DOHH2 (cell line): Measurements from ENCODE around the gene GALNT9.

ENCODE experiments used
- H3F3A ChIP-seq: fragments of 200-600 bp; sonication (generic), shearing (Covaris generic); 2 replicates; pipeline ENCODE4 v1.6.0; 2016; ENCODE audit warnings: antibody characterized with exemption, mild to moderate bottlenecking; ENCODE audit not compliant: control insufficient read depth, insufficient read depth
- H3K27ac ChIP-seq: fragments of 200-600 bp; sonication (generic); 2 replicates; pipeline ENCODE4 v1.5.1; 2014; ENCODE audit warnings: low read depth, mild to moderate bottlenecking, low read length, moderate library complexity
- H3K27me3 ChIP-seq: fragments of 200-600 bp; sonication (generic); 2 replicates; pipeline ENCODE4 v1.6.1; 2014; ENCODE audit warnings: mild to moderate bottlenecking, low read length, mixed read lengths; ENCODE audit not compliant: control insufficient read depth
- H3K36me3 ChIP-seq: fragments of 200-600 bp; sonication (generic); 2 replicates; pipeline ENCODE4 v1.6.1; 2014; ENCODE audit warnings: mild to moderate bottlenecking, low read length, moderate library complexity, mixed read lengths; ENCODE audit not compliant: control insufficient read depth
- H3K4me1 ChIP-seq: fragments of 200-600 bp; sonication (generic); 2 replicates; pipeline ENCODE4 v1.6.1; 2014; ENCODE audit warnings: mild to moderate bottlenecking, low read length, mixed read lengths; ENCODE audit not compliant: control insufficient read depth
- H3K4me2 ChIP-seq: fragments of 200-600 bp; sonication (generic); 2 replicates; pipeline ENCODE4 v1.6.0; 2014; ENCODE audit warnings: mild to moderate bottlenecking, low read length, moderate library complexity
- H3K4me3 ChIP-seq: fragments of 200-600 bp; sonication (generic); 2 replicates; pipeline ENCODE4 v1.5.1; 2014; ENCODE audit warnings: mild to moderate bottlenecking, low read length, mixed read lengths
- H3K79me2 ChIP-seq: fragments of 200-600 bp; sonication (generic); 2 replicates; pipeline ENCODE4 v1.6.1; 2014; ENCODE audit warnings: mild to moderate bottlenecking, low read length, mixed read lengths; ENCODE audit not compliant: control insufficient read depth
- H3K9me2 ChIP-seq: fragments of 200-600 bp; sonication (generic); replicated peaks from 2 replicates; pipeline ENCODE4 v1.6.1; 2014; ENCODE audit warnings: mild to moderate bottlenecking, low read length, mixed read lengths; ENCODE audit not compliant: control insufficient read depth
- H3K9me3 ChIP-seq: fragments of 200-600 bp; sonication (generic); 2 replicates; pipeline ENCODE4 v1.6.1; 2014; ENCODE audit warnings: antibody characterized with exemption, low read length, mixed read lengths; ENCODE audit not compliant: control insufficient read depth, insufficient read depth
- H4K20me1 ChIP-seq: fragments of 200-600 bp; sonication (generic); 2 replicates; pipeline ENCODE4 v1.6.0; 2014; ENCODE audit warnings: low read depth, mild to moderate bottlenecking, antibody characterized with exemption, low read length, moderate library complexity; ENCODE audit not compliant: control insufficient read depth, insufficient read depth
- CTCF ChIP-seq: fragments of 200-600 bp; sonication (generic); IDR thresholded peaks from one replicate; pipeline ENCODE4 v1.5.1; 2014; ENCODE audit warnings: antibody characterized with exemption, mild to moderate bottlenecking, low read depth, low read length; ENCODE audit not compliant: poor library complexity, severe bottlenecking
- EZH2phosphoT487 ChIP-seq: fragments of 200-600 bp; sonication (generic); IDR thresholded peaks from 2 replicates; pipeline ENCODE4 v1.6.1; 2017; ENCODE audit warnings: borderline replicate concordance, mild to moderate bottlenecking, antibody characterized with exemption, low read length, moderate library complexity, mixed read lengths

GALNT9 gene

GRCh38 chr12:132229193-132229760 lies 100.1 kb downstream of the GALNT9 start:
- H3K4me3 ChIP-seq, result no peak overlapping the region
- H3K9me3 ChIP-seq, result peaks cover 36% of the 10 kb centered on the region; the same call in 1 of the 2 replicates
- no peaks in the 10 kb centered on the region for H3K9me2 ChIP-seq
- no peak overlapping the region for H3K4me2 ChIP-seq
- H3K27me3 ChIP-seq, result no peaks in the 10 kb centered on the region
- no peaks in the 10 kb centered on the region for H3K36me3 ChIP-seq
- no peaks in the 10 kb centered on the region for H3K4me1 ChIP-seq
- H3F3A ChIP-seq, result no peaks in the 10 kb centered on the region
- no peaks in the 10 kb centered on the region for H3K79me2 ChIP-seq
- TF ChIP-seq CTCF, result no peak
- TF ChIP-seq EZH2phosphoT487, result no peak
- no peak overlapping the region for H3K27ac ChIP-seq
- no peaks in the 10 kb centered on the region for H4K20me1 ChIP-seq

GRCh38 chr12:132228476-132229192 lies 100.8 kb downstream of the GALNT9 start:
- no peak overlapping the region for H3K4me2 ChIP-seq
- H3F3A ChIP-seq, result no peaks in the 10 kb centered on the region
- H3K79me2 ChIP-seq, result no peaks in the 10 kb centered on the region

GRCh38 chr12:132227782-132228475 lies 101.5 kb downstream of the GALNT9 start:
- H3K36me3 ChIP-seq, result no peaks in the 10 kb centered on the region
- no peak overlapping the region for H3K4me2 ChIP-seq
- peaks cover 2% of the 10 kb centered on the region for H3K4me1 ChIP-seq
- peaks cover 36% of the 10 kb centered on the region; the same call in 1 of the 2 replicates for H3K9me3 ChIP-seq
- H4K20me1 ChIP-seq, result no peaks in the 10 kb centered on the region
- H3F3A ChIP-seq, result no peaks in the 10 kb centered on the region
- TF ChIP-seq EZH2phosphoT487 (no peak), CTCF (no peak)
- H3K9me2 ChIP-seq, result no peaks in the 10 kb centered on the region
- H3K4me3 ChIP-seq, result no peak overlapping the region
- H3K27ac ChIP-seq, result no peak overlapping the region
- no peaks in the 10 kb centered on the region for H3K27me3 ChIP-seq
- H3K79me2 ChIP-seq, result no peaks in the 10 kb centered on the region

More at GRCh38 chr12:132228476-132229192, 100.8 kb downstream of the GALNT9 start:
- no peaks in the 10 kb centered on the region for H3K27me3 ChIP-seq
- no peak overlapping the region for H3K4me3 ChIP-seq
- no peaks in the 10 kb centered on the region for H3K9me2 ChIP-seq
- no peaks in the 10 kb centered on the region for H4K20me1 ChIP-seq
- no peaks in the 10 kb centered on the region for H3K36me3 ChIP-seq
- H3K9me3 ChIP-seq, result peaks cover 36% of the 10 kb centered on the region; the same call in 1 of the 2 replicates
- no peak for TF ChIP-seq CTCF
- no peak for TF ChIP-seq EZH2phosphoT487
- no peak overlapping the region for H3K27ac ChIP-seq
- no peaks in the 10 kb centered on the region for H3K4me1 ChIP-seq
